Breast epithelium (tissue), 3 donors: Measurements from ENCODE around the gene TCFL5.

Experiments used
- CTCF ChIP-seq, 3 donors: fragments of 450-650 bp; IDR thresholded peaks; one replicate each; pipeline ENCODE4 v1.5.1; 2016 to 2017; ENCODE audit warnings: antibody characterized with exemption in 3 of 3, mild to moderate bottlenecking in 3 of 3, moderate library complexity in 3 of 3
- POLR2A ChIP-seq: fragments of 450-650 bp; IDR thresholded peaks from one replicate; pipeline ENCODE4 v1.6.1; 2016; ENCODE audit warnings: antibody characterized with exemption, mild to moderate bottlenecking, moderate library complexity
- POLR2AphosphoS5 ChIP-seq, 3 donors: sonication (generic); formaldehyde crosslinking; IDR thresholded peaks; one replicate each; pipeline ENCODE4 v1.6.1; 2017; ENCODE audit warnings: antibody characterized with exemption in 3 of 3

DNA sequence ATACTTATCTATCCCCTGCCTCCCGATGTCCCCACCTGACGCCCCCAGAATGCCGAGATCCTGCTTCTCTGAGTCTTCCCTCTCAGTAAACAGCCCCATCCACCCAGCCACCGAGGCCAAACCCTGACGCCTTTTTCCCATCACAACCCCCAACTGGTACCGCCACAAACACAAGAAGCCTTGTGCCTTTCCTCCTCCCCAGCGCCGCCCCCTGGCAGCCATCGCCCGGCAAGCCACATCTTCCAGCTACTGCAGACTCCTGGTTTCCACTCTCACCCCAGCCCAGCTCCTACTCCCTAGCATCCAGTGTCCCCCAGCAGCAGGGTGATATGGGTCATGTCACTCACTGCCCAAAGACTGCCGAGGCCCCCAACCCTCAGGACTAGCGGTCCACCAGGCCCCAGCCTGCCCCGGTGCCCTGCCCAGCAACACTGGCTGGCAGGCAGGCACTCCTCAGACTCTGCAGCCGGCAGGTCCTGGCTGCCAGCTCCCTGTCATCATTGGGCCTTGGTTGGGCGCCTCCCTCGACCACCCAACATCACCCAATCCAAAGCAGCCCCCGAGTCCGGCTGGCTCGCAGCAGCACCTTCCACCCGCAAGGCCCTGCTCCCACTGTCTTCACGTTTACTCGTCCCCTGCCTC, 11.2 kb downstream of the TCFL5 start:
- no peak for TF ChIP-seq CTCF (IDR thresholded peaks at IDR 0.05)
- no peak for TF ChIP-seq POLR2A
- no peak for TF ChIP-seq POLR2AphosphoS5 (IDR thresholded peaks at IDR 0.05)
